HL-60 (cell line): ENCODE results near the gene PTPRM.

Experiments
- DNase-seq, 2 experiments: peaks; one replicate each; pipeline ENCODE4 v3.0.0-alpha.2; 2010 to 2020; ENCODE audit warnings: low read depth in 1 of 2, low spot score in 1 of 2
- H3K27ac ChIP-seq: fragments of 250-450 bp; sonication (Bioruptor Pico); replicated peaks from 2 replicates; pipeline ENCODE4 v1.5.1; 2020; ENCODE audit warnings: mild to moderate bottlenecking, moderate library complexity
- H3K27me3 ChIP-seq: fragments of 250-450 bp; sonication (Bioruptor Pico); 2 replicates; pipeline ENCODE4 v1.5.1; 2021; ENCODE audit warnings: mild to moderate bottlenecking, moderate library complexity; ENCODE audit not compliant: insufficient read depth, poor library complexity, severe bottlenecking
- H3K4me3 ChIP-seq: replicated peaks from 2 replicates; pipeline ENCODE4 v1.5.1; 2011; ENCODE audit warnings: mild to moderate bottlenecking, control low read depth, low read length; ENCODE audit not compliant: insufficient read depth
- GABPA ChIP-seq: IDR thresholded peaks from 2 replicates; pipeline ENCODE4 v1.6.1; 2012; ENCODE audit warnings: low read depth
- POLR2AphosphoS5 ChIP-seq: IDR thresholded peaks from 2 replicates; pipeline ENCODE4 v1.6.1; 2012; ENCODE audit warnings: low read depth
- SPI1 ChIP-seq: IDR thresholded peaks from 2 replicates; pipeline ENCODE4 v1.6.1; 2012; ENCODE audit warnings: low read depth, mild to moderate bottlenecking, borderline replicate concordance
- TF ChIP-seq, protein P1 (sequence below): IDR thresholded peaks from one replicate; pipeline ENCODE4 v1.5.1; 2011; ENCODE audit warnings: low read length, control low read depth, inconsistent platforms; ENCODE audit not compliant: insufficient read depth
- TF ChIP-seq, protein P2 (sequence below): IDR thresholded peaks from 2 replicates; pipeline ENCODE4 v1.6.1; 2012; ENCODE audit warnings: low read depth; ENCODE audit not compliant: insufficient replicate concordance

PTPRM gene

DNA sequence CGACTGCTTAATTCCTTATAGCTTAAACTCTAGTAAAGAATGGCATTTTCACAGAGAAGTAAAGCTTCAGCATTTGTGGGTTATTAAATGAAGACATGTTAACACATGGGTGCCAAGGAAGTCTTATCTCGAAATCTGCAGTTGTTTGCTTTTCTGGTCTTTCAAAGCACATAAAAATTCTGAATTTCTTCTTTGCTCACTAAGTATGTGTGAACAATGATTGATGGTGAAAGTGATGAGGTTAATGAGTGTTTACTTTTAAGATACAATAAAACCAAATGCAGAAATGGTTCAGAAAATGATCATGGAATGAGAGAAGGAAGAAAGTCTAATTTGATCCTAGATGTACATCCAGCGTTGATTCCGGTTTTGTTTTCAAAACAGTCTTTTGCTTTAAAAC is 807.6 kb downstream of the PTPRM start:
- TF ChIP-seq, protein P1, sequence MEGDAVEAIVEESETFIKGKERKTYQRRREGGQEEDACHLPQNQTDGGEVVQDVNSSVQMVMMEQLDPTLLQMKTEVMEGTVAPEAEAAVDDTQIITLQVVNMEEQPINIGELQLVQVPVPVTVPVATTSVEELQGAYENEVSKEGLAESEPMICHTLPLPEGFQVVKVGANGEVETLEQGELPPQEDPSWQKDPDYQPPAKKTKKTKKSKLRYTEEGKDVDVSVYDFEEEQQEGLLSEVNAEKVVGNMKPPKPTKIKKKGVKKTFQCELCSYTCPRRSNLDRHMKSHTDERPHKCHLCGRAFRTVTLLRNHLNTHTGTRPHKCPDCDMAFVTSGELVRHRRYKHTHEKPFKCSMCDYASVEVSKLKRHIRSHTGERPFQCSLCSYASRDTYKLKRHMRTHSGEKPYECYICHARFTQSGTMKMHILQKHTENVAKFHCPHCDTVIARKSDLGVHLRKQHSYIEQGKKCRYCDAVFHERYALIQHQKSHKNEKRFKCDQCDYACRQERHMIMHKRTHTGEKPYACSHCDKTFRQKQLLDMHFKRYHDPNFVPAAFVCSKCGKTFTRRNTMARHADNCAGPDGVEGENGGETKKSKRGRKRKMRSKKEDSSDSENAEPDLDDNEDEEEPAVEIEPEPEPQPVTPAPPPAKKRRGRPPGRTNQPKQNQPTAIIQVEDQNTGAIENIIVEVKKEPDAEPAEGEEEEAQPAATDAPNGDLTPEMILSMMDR: no peak
- TF ChIP-seq GABPA (no peak), SPI1 (no peak), POLR2AphosphoS5 (no peak)
- TF ChIP-seq, protein P2, sequence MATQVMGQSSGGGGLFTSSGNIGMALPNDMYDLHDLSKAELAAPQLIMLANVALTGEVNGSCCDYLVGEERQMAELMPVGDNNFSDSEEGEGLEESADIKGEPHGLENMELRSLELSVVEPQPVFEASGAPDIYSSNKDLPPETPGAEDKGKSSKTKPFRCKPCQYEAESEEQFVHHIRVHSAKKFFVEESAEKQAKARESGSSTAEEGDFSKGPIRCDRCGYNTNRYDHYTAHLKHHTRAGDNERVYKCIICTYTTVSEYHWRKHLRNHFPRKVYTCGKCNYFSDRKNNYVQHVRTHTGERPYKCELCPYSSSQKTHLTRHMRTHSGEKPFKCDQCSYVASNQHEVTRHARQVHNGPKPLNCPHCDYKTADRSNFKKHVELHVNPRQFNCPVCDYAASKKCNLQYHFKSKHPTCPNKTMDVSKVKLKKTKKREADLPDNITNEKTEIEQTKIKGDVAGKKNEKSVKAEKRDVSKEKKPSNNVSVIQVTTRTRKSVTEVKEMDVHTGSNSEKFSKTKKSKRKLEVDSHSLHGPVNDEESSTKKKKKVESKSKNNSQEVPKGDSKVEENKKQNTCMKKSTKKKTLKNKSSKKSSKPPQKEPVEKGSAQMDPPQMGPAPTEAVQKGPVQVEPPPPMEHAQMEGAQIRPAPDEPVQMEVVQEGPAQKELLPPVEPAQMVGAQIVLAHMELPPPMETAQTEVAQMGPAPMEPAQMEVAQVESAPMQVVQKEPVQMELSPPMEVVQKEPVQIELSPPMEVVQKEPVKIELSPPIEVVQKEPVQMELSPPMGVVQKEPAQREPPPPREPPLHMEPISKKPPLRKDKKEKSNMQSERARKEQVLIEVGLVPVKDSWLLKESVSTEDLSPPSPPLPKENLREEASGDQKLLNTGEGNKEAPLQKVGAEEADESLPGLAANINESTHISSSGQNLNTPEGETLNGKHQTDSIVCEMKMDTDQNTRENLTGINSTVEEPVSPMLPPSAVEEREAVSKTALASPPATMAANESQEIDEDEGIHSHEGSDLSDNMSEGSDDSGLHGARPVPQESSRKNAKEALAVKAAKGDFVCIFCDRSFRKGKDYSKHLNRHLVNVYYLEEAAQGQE: no peak
- no peak overlapping the region for H3K27ac ChIP-seq
- H3K4me3 ChIP-seq: no peak overlapping the region
- no peak for DNase-seq
- peaks cover 1% of the 10 kb centered on the region for H3K27me3 ChIP-seq

DNA sequence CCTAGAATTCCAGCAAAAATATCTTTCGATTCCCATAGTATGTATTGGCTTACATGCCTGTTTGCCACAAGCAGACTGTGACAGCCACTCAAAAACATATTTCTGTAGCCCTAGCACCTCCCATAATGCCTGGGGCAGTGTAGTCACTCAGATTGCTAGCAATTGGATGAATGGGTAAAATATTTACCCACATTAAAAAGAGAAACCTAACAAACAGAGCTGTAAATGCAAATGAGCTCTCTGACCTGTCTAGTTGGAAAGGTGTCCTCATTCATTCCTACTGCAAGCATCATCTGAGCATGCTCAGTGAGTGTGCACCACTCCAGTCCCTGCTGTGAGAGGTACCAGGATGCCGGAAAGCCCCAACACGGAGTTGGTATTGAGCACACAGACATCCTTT is 808.1 kb downstream of the PTPRM start:
- Histone ChIP-seq H3K27ac (no peak overlapping the region), H3K27me3 (peaks cover 3% of the 10 kb centered on the region), H3K4me3 (no peak overlapping the region)
- no peak for DNase-seq
- TF ChIP-seq POLR2AphosphoS5: no peak
- TF ChIP-seq, protein P2: no peak
- TF ChIP-seq SPI1: no peak
- TF ChIP-seq, protein P1: no peak
- no peak for TF ChIP-seq GABPA

DNA sequence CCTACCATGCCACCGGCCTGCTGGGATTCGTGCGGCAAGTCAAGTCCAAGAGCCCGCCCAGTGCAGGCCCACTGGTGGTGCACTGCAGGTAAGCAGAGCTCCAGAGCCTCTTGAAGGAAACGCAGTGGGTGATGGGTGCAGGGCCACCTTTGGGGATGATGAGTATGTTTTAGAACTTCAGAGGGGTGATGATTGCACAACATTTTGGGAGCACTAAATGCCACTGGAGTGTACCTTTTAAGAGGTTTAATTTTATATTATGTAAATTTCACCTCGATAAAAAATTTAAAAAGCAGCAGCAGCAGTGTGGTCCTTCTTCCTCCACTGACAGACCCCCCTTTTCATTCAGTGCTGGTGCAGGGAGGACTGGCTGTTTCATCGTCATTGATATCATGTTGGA is 809.0 kb downstream of the PTPRM start:
- DNase-seq: no peak
- H3K4me3 ChIP-seq: no peak overlapping the region
- TF ChIP-seq SPI1: no peak
- no peak for TF ChIP-seq GABPA
- TF ChIP-seq, protein P1: no peak
- no peak for TF ChIP-seq POLR2AphosphoS5
- TF ChIP-seq, protein P2: no peak
- H3K27me3 ChIP-seq: peaks cover 3% of the 10 kb centered on the region
- no peak overlapping the region for H3K27ac ChIP-seq
